Stimulated activated effector memory CD8-positive, alpha-beta T cell treated with anti-CD3 and anti-CD28 coated beads, Interleukin-12 subunit alpha, Interleukin-12 subunit beta, amount 100 ng/mL, for 72 hours (primary cell): ENCODE data around the gene RASA1.
A peak's percentile ranks its signal among the peaks of the same experiment; 100 is the strongest.

Source experiments
- ATAC-seq: fragments of 150-1000 bp; cut with Tn5 transposase; 2 replicates; pipeline ENCODE4 v1.10.0; 2021
- DNase-seq, 2 donors: peaks; one replicate each; pipeline ENCODE4 v3.0.0; 2021 to 2022; ENCODE audit warnings: low spot score in 2 of 2
- H3K27ac Mint-ChIP-seq: one replicate; pipeline ENCODE4 v1.8.0; 2022; ENCODE audit warnings: mild to moderate bottlenecking, mixed read lengths
- H3K36me3 Mint-ChIP-seq: one replicate; pipeline ENCODE4 v1.8.0; 2022; ENCODE audit warnings: mild to moderate bottlenecking, mixed read lengths
- H3K4me1 Mint-ChIP-seq: one replicate; pipeline ENCODE4 v1.8.0; 2022; ENCODE audit warnings: mixed read lengths
- H3K4me3 Mint-ChIP-seq: one replicate; pipeline ENCODE4 v1.8.0; 2022; ENCODE audit warnings: mild to moderate bottlenecking, mixed read lengths
- H3K9me3 Mint-ChIP-seq: one replicate; pipeline ENCODE4 v1.8.0; 2022; ENCODE audit warnings: mixed read lengths

RASA1 gene

GRCh38 chr5:87421307-87421706 lies 153.6 kb downstream of the RASA1 start:
- no peaks in the 10 kb centered on the region for H3K4me1 Mint-ChIP-seq
- H3K36me3 Mint-ChIP-seq = no peaks in the 10 kb centered on the region
- no peak for ATAC-seq
- DNase-seq = no peak
- no peak overlapping the region for H3K4me3 Mint-ChIP-seq
- no peaks in the 10 kb centered on the region for H3K9me3 Mint-ChIP-seq
- no peak overlapping the region for H3K27ac Mint-ChIP-seq

- Mint-ChIP-seq H3K4me1 (no peaks in the 10 kb centered on the region), H3K36me3 (no peaks in the 10 kb centered on the region), H3K4me3 (no peak overlapping the region), H3K9me3 (no peaks in the 10 kb centered on the region), H3K27ac (no peak overlapping the region)
- ATAC-seq (no peak), DNase-seq (no peak)
These were observed 156.1 kb downstream of the RASA1 start for GRCh38 chr5:87423755-87424154.

GRCh38 chr5:87430863-87431457 lies 163.3 kb downstream of the RASA1 start:
- no peaks in the 10 kb centered on the region for H3K9me3 Mint-ChIP-seq
- no peaks in the 10 kb centered on the region for H3K4me1 Mint-ChIP-seq
- no peaks in the 10 kb centered on the region for H3K36me3 Mint-ChIP-seq
- DNase-seq = no peak
- H3K27ac Mint-ChIP-seq = no peak overlapping the region
- ATAC-seq = no peak
- no peak overlapping the region for H3K4me3 Mint-ChIP-seq

- no peaks in the 10 kb centered on the region for H3K36me3 Mint-ChIP-seq
- H3K27ac Mint-ChIP-seq = no peak overlapping the region
- ATAC-seq = peak; percentile 86
- no peaks in the 10 kb centered on the region for H3K9me3 Mint-ChIP-seq
- no peak overlapping the region for H3K4me3 Mint-ChIP-seq
- DNase-seq = no peak
- H3K4me1 Mint-ChIP-seq = no peaks in the 10 kb centered on the region
These were observed 164.8 kb downstream of the RASA1 start for GRCh38 chr5:87432460-87432859.

- H3K27ac Mint-ChIP-seq = no peak overlapping the region
- H3K4me1 Mint-ChIP-seq = no peaks in the 10 kb centered on the region
- no peak for ATAC-seq
These were observed 166.3 kb downstream of the RASA1 start for GRCh38 chr5:87433945-87434344.

GRCh38 chr5:87434461-87434860 lies 166.8 kb downstream of the RASA1 start:
- DNase-seq (no peak), ATAC-seq (no peak)
- Mint-ChIP-seq H3K9me3 (no peaks in the 10 kb centered on the region), H3K36me3 (no peaks in the 10 kb centered on the region), H3K4me1 (no peaks in the 10 kb centered on the region), H3K4me3 (no peak overlapping the region), H3K27ac (no peak overlapping the region)

More at GRCh38 chr5:87433945-87434344, 166.3 kb downstream of the RASA1 start:
- Mint-ChIP-seq H3K4me3 (no peak overlapping the region), H3K9me3 (no peaks in the 10 kb centered on the region), H3K36me3 (no peaks in the 10 kb centered on the region)
- DNase-seq = no peak

- Mint-ChIP-seq H3K4me3 (no peak overlapping the region), H3K27ac (no peak overlapping the region), H3K9me3 (no peaks in the 10 kb centered on the region), H3K36me3 (no peaks in the 10 kb centered on the region), H3K4me1 (no peaks in the 10 kb centered on the region)
- ATAC-seq (no peak), DNase-seq (no peak)
These were observed 167.5 kb downstream of the RASA1 start for GRCh38 chr5:87435144-87435694.

GRCh38 chr5:87437724-87438123 lies 170.0 kb downstream of the RASA1 start:
- Mint-ChIP-seq H3K27ac (no peak overlapping the region), H3K36me3 (no peaks in the 10 kb centered on the region), H3K9me3 (no peaks in the 10 kb centered on the region), H3K4me3 (no peak overlapping the region), H3K4me1 (no peaks in the 10 kb centered on the region)
- ATAC-seq (no peak), DNase-seq (no peak)

- Mint-ChIP-seq H3K9me3 (no peaks in the 10 kb centered on the region), H3K4me1 (no peaks in the 10 kb centered on the region), H3K36me3 (no peaks in the 10 kb centered on the region), H3K4me3 (no peak overlapping the region), H3K27ac (no peak overlapping the region)
- no peak for DNase-seq
- ATAC-seq = no peak
These were observed 170.5 kb downstream of the RASA1 start for GRCh38 chr5:87438231-87438630.
